HepG2 (cell line): ENCODE data around the gene DPT. TPM values are rescaled to one million over a fixed set of nuclear protein-coding genes. Genes with fewer than 3 reads are reported as not detected.

Experiments used
- EZH2 ChIP-seq: conservative IDR thresholded peaks from 2 replicates; pipeline ENCODE4 v1.6.1; 2012; ENCODE audit warnings: mild to moderate bottlenecking, low read depth, low read length, moderate library complexity
- GRHL1 ChIP-seq: sonication (generic); formaldehyde crosslinking; conservative IDR thresholded peaks from 2 replicates; pipeline ENCODE4 v1.8.0; 2022; ENCODE audit warnings: missing genetic modification reagents
- HDAC2 ChIP-seq: sonication (generic); formaldehyde crosslinking; IDR thresholded peaks from 2 replicates; pipeline ENCODE4 v1.4.0; 2020; ENCODE audit warnings: missing genetic modification reagents
- IKZF1 ChIP-seq: fragments of 450-650 bp; IDR thresholded peaks from 2 replicates; pipeline ENCODE4 v1.7.1; 2016
- LCORL ChIP-seq, 2 experiments: fragments of 450-650 bp in 1 of 2; sonication (generic) in 1 of 2; formaldehyde crosslinking in 1 of 2; IDR thresholded peaks; 2 replicates each; pipeline versions ENCODE4 v1.5.0 to v1.6.1; 2017 to 2020; ENCODE audit warnings: antibody characterized with exemption in 1 of 2, missing genetic modification reagents in 1 of 2
- MIER3 ChIP-seq: IDR thresholded peaks from 2 replicates; pipeline ENCODE4 v1.6.1; 2016; ENCODE audit warnings: missing compliant biosample characterization, borderline replicate concordance
- PAXIP1 ChIP-seq: sonication (generic); formaldehyde crosslinking; conservative IDR thresholded peaks from 2 replicates; pipeline ENCODE4 v1.4.0; 2020; ENCODE audit warnings: mild to moderate bottlenecking, missing genetic modification reagents, moderate library complexity
- PBX2 ChIP-seq: IDR thresholded peaks from 2 replicates; pipeline ENCODE4 v1.6.1; 2016; ENCODE audit warnings: control low read depth
- RFX3 ChIP-seq: IDR thresholded peaks from 2 replicates; pipeline ENCODE4 v1.6.1; 2016; ENCODE audit warnings: missing biosample characterization, missing genetic modification reagents
- SP2 ChIP-seq: sonication (generic); formaldehyde crosslinking; IDR thresholded peaks from 2 replicates; pipeline ENCODE4 v1.5.1; 2020; ENCODE audit warnings: mild to moderate bottlenecking, missing genetic modification reagents
- SPEN ChIP-seq: sonication (generic); formaldehyde crosslinking; IDR thresholded peaks from 2 replicates; pipeline ENCODE4 v1.5.1; 2020; ENCODE audit warnings: low read depth, mild to moderate bottlenecking, missing genetic modification reagents
- TFAP4 ChIP-seq: sonication (generic); IDR thresholded peaks from 2 replicates; pipeline ENCODE4 v1.6.1; 2016; ENCODE audit warnings: low read depth, borderline replicate concordance
- THRA ChIP-seq: sonication (generic); formaldehyde crosslinking; IDR thresholded peaks from 2 replicates; pipeline ENCODE4 v1.4.0; 2020; ENCODE audit warnings: missing genetic modification reagents, borderline replicate concordance
- TRIM22 ChIP-seq: fragments of 450-650 bp; IDR thresholded peaks from 2 replicates; pipeline ENCODE4 v1.6.1; 2017
- ZNF326 ChIP-seq: sonication (generic); formaldehyde crosslinking; IDR thresholded peaks from 2 replicates; pipeline ENCODE4 v1.4.0; 2020; ENCODE audit warnings: missing genetic modification reagents, borderline replicate concordance
- ZNF772 ChIP-seq: sonication (generic); formaldehyde crosslinking; IDR thresholded peaks from 2 replicates; pipeline ENCODE4 v1.5.0; 2020; ENCODE audit warnings: mild to moderate bottlenecking, missing genetic modification reagents
- ZNF788 ChIP-seq: sonication (generic); formaldehyde crosslinking; IDR thresholded peaks from 2 replicates; pipeline ENCODE4 v1.5.0; 2020; ENCODE audit warnings: mild to moderate bottlenecking, missing genetic modification reagents, borderline replicate concordance
- polyA plus RNA-seq, 8 experiments: library from polyadenylated mRNA; depleted of rRNA in 3 of 8; stranded (reverse) in 7 of 8; unstranded in 1 of 8; fragments of >200 nt; fragmentation: Illumina TruSeq in 4 of 8; extraction: Trizol in 4 of 8; gene quantifications; 2 replicates each; pipeline versions ENCODE4 v1.2.1 to v1.2.3, GENCODE V29; 2011 to 2016; ENCODE audit warnings: low read depth in 4 of 8, missing spikeins in 1 of 8, mixed read lengths in 1 of 8; ENCODE audit not compliant: insufficient read depth in 1 of 8
- total RNA-seq, 5 experiments: library from RNA; depleted of rRNA; stranded (reverse); fragments of >200 nt; fragmentation: Illumina TruSeq; extraction: Trizol; gene quantifications; 2 replicates each; pipeline ENCODE4 v1.2.3, GENCODE V29; 2016; ENCODE audit warnings: low read depth in 1 of 5

Gene DPT
- total and polyA plus RNA-seq, 2 of the 13 experiments (the other 11 are each of a cell fraction or from before 2014, with no cell fraction given), result 0.04 TPM; not detected in 1

- TF ChIP-seq SP2 (CRISPR knock-in tag) (no peak), TRIM22 (no peak), HDAC2 (peak; percentile 37; the same call in 1 of the 2 replicates), ZNF788 (CRISPR knock-in tag) (peak; percentile 30; the same call in 1 of the 2 replicates), THRA (CRISPR knock-in tag) (no peak), PBX2 (CRISPR knock-in tag) (peak; percentile 67), IKZF1 (no peak), RFX3 (CRISPR knock-in tag) (no peak), SPEN (0 out of 2 replicates have a peak, but pooled peaks have one; percentile 29), ZNF772 (CRISPR knock-in tag) (peak; percentile 71; the same call in 1 of the 2 replicates), PAXIP1 (CRISPR knock-in tag) (peak; percentile 82), EZH2 (no peak), LCORL (IDR thresholded peaks at IDR 0.05) (0 out of 2 replicates have a peak, but pooled peaks have one; percentile 10), LCORL (CRISPR knock-in tag; IDR thresholded peaks at IDR 0.05) (peak; percentile 80), MIER3 (CRISPR knock-in tag) (no peak), TFAP4 (peak; percentile 27; the same call in 1 of the 2 replicates), GRHL1 (CRISPR knock-in tag) (no peak), ZNF326 (CRISPR knock-in tag) (no peak)
These were observed 10.9 kb upstream of the DPT start (continued) for GRCh38 chr1:168739908-168740307.
